ENCODE measurements around the gene SSH2. TPM values are rescaled to one million over a fixed set of nuclear protein-coding genes. Genes with fewer than 3 reads are reported as not detected.
A peak's percentile ranks its signal among the peaks of the same experiment; 100 is the strongest.

Gene SSH2
- polyA plus RNA-seq, 1 experiment, result 24.1 TPM

- Histone ChIP-seq H3K27ac (ENCODE audit: low read depth, low read length) (no peak overlapping the region), H3K4me3 (ENCODE audit: low read depth, low read length) (peak overlapping the region; percentile 83), H3K27me3 (ENCODE audit: control insufficient read depth, insufficient read depth, low read length) (no peaks in the 10 kb centered on the region), H3K9me3 (ENCODE audit: control insufficient read depth, insufficient read depth, low read length) (peaks cover 3% of the 10 kb centered on the region; the same call in 1 of the 2 replicates)
- POLR2A ChIA-PET, result no interaction called here
- CTCF ChIA-PET, result interaction anchor here (0.6 to 1.6 kb wide), 4 partner anchors 15 to 37 kb away, joined by 3 to 8 read pairs (median 6); partner anchors contain the start of gene TP53I13
- TF ChIP-seq CTCF (IDR thresholded peaks at IDR 0.05; ENCODE audit: low read depth, low read length), result no peak
- no peak for DNase-seq (ENCODE audit: low read depth, low spot score)
Observed at GRCh38 chr17:29588017-29588561, 341.9 kb downstream of the SSH2 start.

GRCh38 chr17:29587591-29587990, 342.4 kb downstream of the SSH2 start:
- POLR2A ChIA-PET, result no interaction called here

GRCh38 chr17:29586676-29587469, 343.2 kb downstream of the SSH2 start:
- ChIA-PET CTCF (interaction anchor here (0.7 kb wide), 1 partner anchor 14 kb away, joined by 4 read pairs; no protein-coding TSS in a partner anchor), POLR2A (no interaction called here)
- peak overlapping the region; percentile 83; the same call in 1 of the 2 replicates for H3K4me3 ChIP-seq (ENCODE audit: low read depth, low read length)

More at GRCh38 chr17:29587591-29587990, 342.4 kb downstream of the SSH2 start:
- Histone ChIP-seq H3K27ac (ENCODE audit: low read depth, low read length) (no peak overlapping the region), H3K27me3 (ENCODE audit: control insufficient read depth, insufficient read depth, low read length) (no peaks in the 10 kb centered on the region), H3K9me3 (ENCODE audit: control insufficient read depth, insufficient read depth, low read length) (peaks cover 3% of the 10 kb centered on the region; the same call in 1 of the 2 replicates), H3K4me3 (ENCODE audit: low read depth, low read length) (peak overlapping the region; percentile 83)
- no peak for TF ChIP-seq CTCF (IDR thresholded peaks at IDR 0.05; ENCODE audit: low read depth, low read length)
- DNase-seq (ENCODE audit: low read depth, low spot score), result no peak
- CTCF ChIA-PET, result interaction anchor here (0.6 to 1.6 kb wide), 4 partner anchors 15 to 38 kb away, joined by 3 to 8 read pairs (median 6); partner anchors contain the start of gene TP53I13

GRCh38 chr17:29585080-29585751, 344.8 kb downstream of the SSH2 start:
- no peak overlapping the region for H3K27ac ChIP-seq (ENCODE audit: low read depth, low read length)
- H3K9me3 ChIP-seq (ENCODE audit: control insufficient read depth, insufficient read depth, low read length), result peaks cover 3% of the 10 kb centered on the region; the same call in 1 of the 2 replicates
- DNase-seq (ENCODE audit: low read depth, low spot score), result no peak
- H3K27me3 ChIP-seq (ENCODE audit: control insufficient read depth, insufficient read depth, low read length), result no peaks in the 10 kb centered on the region
- CTCF ChIA-PET, result interaction anchor here (0.7 kb wide), 1 partner anchor 165 kb away, joined by 3 read pairs; no protein-coding TSS in a partner anchor
- POLR2A ChIA-PET, result no interaction called here
- TF ChIP-seq CTCF (IDR thresholded peaks at IDR 0.05; ENCODE audit: low read depth, low read length), result peak; percentile 24
- no peak overlapping the region for H3K4me3 ChIP-seq (ENCODE audit: low read depth, low read length)

More at GRCh38 chr17:29586676-29587469, 343.2 kb downstream of the SSH2 start:
- no peaks in the 10 kb centered on the region for H3K27me3 ChIP-seq (ENCODE audit: control insufficient read depth, insufficient read depth, low read length)
- TF ChIP-seq CTCF (IDR thresholded peaks at IDR 0.05; ENCODE audit: low read depth, low read length), result no peak
- no peak overlapping the region for H3K27ac ChIP-seq (ENCODE audit: low read depth, low read length)
- DNase-seq (ENCODE audit: low read depth, low spot score), result no peak
- H3K9me3 ChIP-seq (ENCODE audit: control insufficient read depth, insufficient read depth, low read length), result peaks cover 3% of the 10 kb centered on the region; the same call in 1 of the 2 replicates

Measured in AG04450 (cell line).